Mesendoderm (in vitro differentiated cells): Measurements from ENCODE around the gene ATPAF2.

Experiments used
- DNase-seq: peaks from one replicate; pipeline ENCODE4 v3.0.0; 2013
- H2AK5ac ChIP-seq: 2 replicates; pipeline ENCODE4 v1.6.1; 2013; ENCODE audit warnings: low read length, inconsistent platforms
- H2BK120ac ChIP-seq: 2 replicates; pipeline ENCODE4 v1.6.1; 2013; ENCODE audit warnings: low read depth, mild to moderate bottlenecking, low read length, moderate library complexity, mixed read lengths
- H2BK15ac ChIP-seq: replicated peaks from 2 replicates; pipeline ENCODE4 v1.6.1; 2013; ENCODE audit warnings: low read depth, mild to moderate bottlenecking, moderate library complexity
- H2BK5ac ChIP-seq: 2 replicates; pipeline ENCODE4 v1.6.1; 2013; ENCODE audit warnings: low read length, inconsistent platforms
- H3K18ac ChIP-seq: 2 replicates; pipeline ENCODE4 v1.6.1; 2013; ENCODE audit warnings: mild to moderate bottlenecking, low read length, mixed read lengths
- H3K23ac ChIP-seq: one replicate; pipeline ENCODE4 v1.6.1; 2013; ENCODE audit warnings: low read length
- H3K27ac ChIP-seq: 2 replicates; pipeline ENCODE4 v1.5.1; 2013; ENCODE audit warnings: low read depth, mild to moderate bottlenecking, inconsistent platforms, low read length, moderate library complexity
- H3K27me3 ChIP-seq: 2 replicates; pipeline ENCODE4 v1.6.1; 2013; ENCODE audit warnings: low read length, control low read depth, mild to moderate bottlenecking, inconsistent platforms; ENCODE audit not compliant: insufficient read depth, poor library complexity
- H3K36me3 ChIP-seq: 2 replicates; pipeline ENCODE4 v1.6.1; 2013; ENCODE audit warnings: low read length, inconsistent platforms; ENCODE audit not compliant: control insufficient read depth, insufficient read depth
- H3K4ac ChIP-seq: one replicate; pipeline ENCODE4 v1.6.1; 2013; ENCODE audit warnings: low read depth, mild to moderate bottlenecking, low read length, moderate library complexity
- H3K4me1 ChIP-seq: 2 replicates; pipeline ENCODE4 v1.6.1; 2013; ENCODE audit warnings: low read depth, low read length, inconsistent platforms; ENCODE audit not compliant: control insufficient read depth
- H3K4me2 ChIP-seq: 2 replicates; pipeline ENCODE4 v1.6.1; 2013; ENCODE audit warnings: low read length
- H3K4me3 ChIP-seq: 2 replicates; pipeline ENCODE4 v1.5.1; 2013; ENCODE audit warnings: mild to moderate bottlenecking, low read length
- H3K56ac ChIP-seq: one replicate; pipeline ENCODE4 v1.6.1; 2013; ENCODE audit warnings: low read length
- H3K79me1 ChIP-seq: 2 replicates; pipeline ENCODE4 v1.6.1; 2013; ENCODE audit warnings: low read length, inconsistent platforms
- H3K79me2 ChIP-seq: 2 replicates; pipeline ENCODE4 v1.6.1; 2013; ENCODE audit warnings: mild to moderate bottlenecking, low read length; ENCODE audit not compliant: control insufficient read depth, insufficient read depth
- H3K9ac ChIP-seq: 2 replicates; pipeline ENCODE4 v1.6.1; 2013; ENCODE audit warnings: low read length, inconsistent platforms
- H4K5ac ChIP-seq: one replicate; pipeline ENCODE4 v1.6.1; 2013; ENCODE audit warnings: low read length
- H4K8ac ChIP-seq: one replicate; pipeline ENCODE4 v1.6.1; 2013; ENCODE audit warnings: low read depth, mild to moderate bottlenecking, control low read depth, low read length, moderate library complexity
- WGBS: extraction: QIAGEN DNeasy Blood & Tissue Kit; methylation state at CpG from one replicate; pipeline ENCODE4 v1.1.7; 2013; ENCODE audit warnings: low lambda C conversion rate, missing lambda C conversion rate; ENCODE audit not compliant: insufficient coverage; ENCODE audit errors: extremely low coverage; 5-methylcytosine and 5-hydroxymethylcytosine counted together

ATPAF2 gene

DNA sequence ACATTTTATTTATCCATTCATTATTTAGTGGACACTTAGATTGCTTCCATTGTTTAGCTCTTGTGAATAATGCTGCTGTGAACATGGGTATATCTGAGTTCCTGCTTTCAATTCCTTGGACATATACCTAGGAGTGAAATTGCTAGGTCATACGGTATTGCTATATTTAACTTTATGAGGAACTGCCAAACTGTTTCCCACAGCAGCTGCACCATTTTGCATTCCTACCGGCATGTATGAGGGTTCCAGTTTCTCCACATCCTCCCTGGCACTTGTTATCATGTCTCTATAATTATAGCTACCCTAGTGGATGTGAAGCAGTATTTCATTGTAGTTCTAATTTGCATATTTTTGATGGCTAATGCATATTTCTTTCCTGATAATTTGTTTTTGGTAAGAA, 25.1 kb upstream of the ATPAF2 start:
- H4K8ac ChIP-seq, result no peak overlapping the region
- no peak overlapping the region for H2AK5ac ChIP-seq
- no peak overlapping the region for H3K23ac ChIP-seq
- peaks cover under 1% of the 10 kb centered on the region for H3K36me3 ChIP-seq
- H3K27ac ChIP-seq, result no peak overlapping the region
- no peaks in the 10 kb centered on the region for H3K79me2 ChIP-seq
- H3K4me1 ChIP-seq, result no peaks in the 10 kb centered on the region
- H3K79me1 ChIP-seq, result no peaks in the 10 kb centered on the region
- H2BK120ac ChIP-seq, result no peak overlapping the region
- DNase-seq, result no peak
- H2BK15ac ChIP-seq, result no peak overlapping the region
- no peak overlapping the region for H2BK5ac ChIP-seq
- H3K56ac ChIP-seq, result no peak overlapping the region
- no peak overlapping the region for H3K18ac ChIP-seq
- no peak overlapping the region for H4K5ac ChIP-seq
- no peak overlapping the region for H3K4me3 ChIP-seq
- H3K27me3 ChIP-seq, result no peaks in the 10 kb centered on the region
- no CpG with 5 or more reads among the region's 2 CpGs for WGBS
- H3K4ac ChIP-seq, result no peak overlapping the region
- no peak overlapping the region for H3K9ac ChIP-seq
- H3K4me2 ChIP-seq, result no peak overlapping the region

DNA sequence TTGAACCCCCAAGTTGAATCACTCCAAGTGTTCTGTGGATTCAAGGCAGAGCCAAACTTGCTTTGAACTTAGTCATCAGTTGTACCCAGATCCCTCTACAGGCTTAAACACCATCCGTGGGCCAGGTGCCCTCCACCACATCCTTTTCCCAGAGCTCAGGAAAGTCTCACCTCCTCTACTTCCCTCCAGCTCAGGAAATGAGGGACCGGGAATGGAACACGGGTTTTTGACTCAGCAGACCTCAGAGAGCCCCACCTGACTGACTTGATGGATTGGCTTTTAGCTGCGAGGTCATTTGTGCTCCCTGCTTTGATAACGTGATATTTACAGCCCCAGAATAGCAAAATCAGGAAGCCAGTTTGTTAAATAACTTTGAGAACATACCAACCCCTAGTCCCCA, 20.3 kb upstream of the ATPAF2 start:
- no peak overlapping the region for H2BK120ac ChIP-seq
- no peaks in the 10 kb centered on the region for H3K79me1 ChIP-seq
- H3K9ac ChIP-seq, result no peak overlapping the region
- H2BK5ac ChIP-seq, result no peak overlapping the region
- H2AK5ac ChIP-seq, result no peak overlapping the region
- no peak overlapping the region for H3K23ac ChIP-seq
- H3K18ac ChIP-seq, result no peak overlapping the region
- DNase-seq, result no peak
- no peak overlapping the region for H3K4me2 ChIP-seq
- no peaks in the 10 kb centered on the region for H3K4me1 ChIP-seq
- H4K8ac ChIP-seq, result no peak overlapping the region
- H2BK15ac ChIP-seq, result no peak overlapping the region
- no peak overlapping the region for H3K27ac ChIP-seq
- H3K56ac ChIP-seq, result no peak overlapping the region
- no peaks in the 10 kb centered on the region for H3K27me3 ChIP-seq
- H3K79me2 ChIP-seq, result no peaks in the 10 kb centered on the region
- no peak overlapping the region for H3K4me3 ChIP-seq
- no peak overlapping the region for H4K5ac ChIP-seq
- no CpG with 5 or more reads among the region's 5 CpGs for WGBS
- peaks cover 1% of the 10 kb centered on the region for H3K36me3 ChIP-seq
- H3K4ac ChIP-seq, result no peak overlapping the region

DNA sequence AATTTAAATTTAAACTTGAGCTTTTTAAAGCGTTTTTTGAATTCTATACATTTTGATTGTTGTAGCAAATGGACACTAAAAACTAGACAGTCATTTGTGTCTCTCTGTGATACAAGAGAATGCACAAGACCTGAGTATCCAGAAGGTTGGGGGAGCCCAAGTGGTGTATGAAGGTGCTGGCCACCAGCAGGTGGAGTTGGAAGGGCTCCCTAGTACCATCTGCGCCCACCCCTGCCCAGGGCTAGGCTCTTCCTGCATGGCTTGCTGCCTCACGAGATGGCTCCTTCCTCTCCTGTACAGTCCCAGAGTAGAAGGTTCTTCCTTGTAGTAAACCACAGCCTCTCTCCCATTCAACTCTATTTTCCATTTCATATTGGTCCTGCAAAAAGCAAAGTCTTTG, 17.2 kb upstream of the ATPAF2 start:
- H2BK120ac ChIP-seq, result no peak overlapping the region
- no peaks in the 10 kb centered on the region for H3K79me2 ChIP-seq
- H3K4me2 ChIP-seq, result no peak overlapping the region
- no peak overlapping the region for H2BK5ac ChIP-seq
- no peak overlapping the region for H3K23ac ChIP-seq
- no peak overlapping the region for H3K4me3 ChIP-seq
- no peak overlapping the region for H3K4ac ChIP-seq
- no peaks in the 10 kb centered on the region for H3K79me1 ChIP-seq
- WGBS, result no CpG with 5 or more reads among the region's 3 CpGs
- no peak for DNase-seq
- H3K4me1 ChIP-seq, result no peaks in the 10 kb centered on the region
- peaks cover 1% of the 10 kb centered on the region for H3K36me3 ChIP-seq
- H2AK5ac ChIP-seq, result no peak overlapping the region
- H4K5ac ChIP-seq, result no peak overlapping the region
- H2BK15ac ChIP-seq, result no peak overlapping the region
- no peak overlapping the region for H3K9ac ChIP-seq
- H3K18ac ChIP-seq, result no peak overlapping the region
- no peak overlapping the region for H3K27ac ChIP-seq
- no peak overlapping the region for H3K56ac ChIP-seq
- H4K8ac ChIP-seq, result no peak overlapping the region
- no peaks in the 10 kb centered on the region for H3K27me3 ChIP-seq

DNA sequence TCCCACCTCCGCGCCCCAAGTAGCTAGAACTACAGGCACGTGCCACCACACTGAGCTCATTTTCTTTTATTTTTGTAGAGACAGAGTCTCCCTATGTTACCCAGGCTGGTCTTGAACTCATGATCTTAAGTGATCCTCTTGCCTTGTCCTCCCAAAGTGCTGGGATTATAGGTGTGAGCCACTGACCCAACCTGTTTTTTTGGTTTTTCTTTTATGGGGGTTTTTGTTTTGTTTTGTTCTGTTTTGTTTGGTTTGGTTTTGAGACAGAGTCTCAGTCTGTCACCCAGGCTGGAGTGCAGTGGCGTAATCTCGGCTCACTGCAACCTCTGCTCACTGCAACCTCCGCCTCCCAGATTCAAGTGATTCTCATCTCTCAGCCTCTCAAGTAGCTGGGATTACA, 16.6 kb upstream of the ATPAF2 start:
- Histone ChIP-seq H4K5ac (no peak overlapping the region), H3K79me2 (no peaks in the 10 kb centered on the region), H3K4me3 (no peak overlapping the region), H3K4me1 (no peaks in the 10 kb centered on the region), H3K4ac (no peak overlapping the region), H2BK15ac (no peak overlapping the region), H2BK120ac (no peak overlapping the region), H4K8ac (no peak overlapping the region), H2AK5ac (no peak overlapping the region), H3K23ac (no peak overlapping the region), H3K4me2 (no peak overlapping the region), H3K79me1 (no peaks in the 10 kb centered on the region), H3K18ac (no peak overlapping the region), H3K56ac (no peak overlapping the region), H3K9ac (no peak overlapping the region), H2BK5ac (no peak overlapping the region), H3K27me3 (no peaks in the 10 kb centered on the region), H3K36me3 (peaks cover 1% of the 10 kb centered on the region), H3K27ac (no peak overlapping the region)
- WGBS, result no CpG with 5 or more reads among the region's 6 CpGs
- DNase-seq, result no peak

DNA sequence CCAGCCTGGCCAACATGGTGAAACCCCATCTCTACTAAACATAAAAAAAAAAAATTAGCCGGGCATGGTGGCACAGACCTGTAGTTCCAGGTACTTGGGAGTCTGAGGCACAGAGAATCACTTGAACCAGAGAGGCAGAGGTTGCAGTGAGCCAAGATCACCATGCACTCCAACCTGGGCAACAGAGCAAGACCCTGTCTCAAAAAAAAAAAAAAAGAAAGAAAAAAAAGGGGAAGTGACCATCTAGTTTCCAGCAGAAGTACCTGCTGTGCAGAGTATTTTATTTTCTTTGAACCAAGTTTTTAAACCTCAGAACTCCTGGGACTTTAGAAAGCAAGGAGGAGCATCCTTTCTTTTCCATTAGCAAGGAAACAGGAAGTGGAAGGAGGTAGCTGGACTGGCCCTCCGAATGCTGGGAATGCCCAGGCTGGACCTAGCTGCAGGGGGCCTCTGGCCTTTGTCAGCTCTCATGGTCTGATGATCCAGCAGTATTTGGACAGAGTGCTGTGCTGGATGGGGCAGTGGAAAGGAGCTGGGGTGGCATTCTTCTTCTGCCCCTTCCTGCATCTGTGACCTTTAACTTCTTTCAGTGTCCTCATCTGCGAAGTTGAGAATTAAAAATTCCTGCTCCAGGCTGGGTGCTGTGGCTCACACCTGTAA, 6.9 kb upstream of the ATPAF2 start:
- no peak for DNase-seq
- Histone ChIP-seq H3K9ac (no peak overlapping the region), H2BK5ac (no peak overlapping the region), H2AK5ac (no peak overlapping the region), H3K4me2 (no peak overlapping the region), H3K4me3 (no peak overlapping the region), H3K18ac (no peak overlapping the region), H3K27ac (no peak overlapping the region), H3K27me3 (no peaks in the 10 kb centered on the region), H3K56ac (no peak overlapping the region), H2BK120ac (no peak overlapping the region), H4K5ac (no peak overlapping the region), H3K23ac (no peak overlapping the region), H3K79me1 (peaks cover 6% of the 10 kb centered on the region), H2BK15ac (no peak overlapping the region), H4K8ac (no peak overlapping the region), H3K4me1 (no peaks in the 10 kb centered on the region), H3K36me3 (peaks cover 2% of the 10 kb centered on the region), H3K4ac (no peak overlapping the region), H3K79me2 (peaks cover 2% of the 10 kb centered on the region)
- no CpG with 5 or more reads among the region's 3 CpGs for WGBS

DNA sequence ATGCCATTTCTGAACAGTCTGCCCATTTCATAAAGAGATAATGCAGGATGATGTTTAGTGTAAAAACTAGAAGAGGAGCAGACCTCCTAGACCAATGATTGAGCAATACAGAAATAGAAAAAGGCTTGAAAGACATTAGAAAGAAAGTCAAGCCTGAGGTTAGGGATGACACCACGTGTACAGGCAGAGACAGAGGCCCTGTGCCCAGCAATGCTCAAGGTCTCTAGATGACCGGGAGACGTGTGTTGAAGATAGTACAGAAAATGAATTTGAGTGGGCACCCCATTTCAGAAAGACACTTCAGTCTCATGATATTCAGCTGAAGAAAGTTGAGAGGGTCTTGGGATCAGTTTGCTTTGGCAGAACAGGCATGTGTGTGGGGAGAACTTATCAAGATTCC, 5.6 kb upstream of the ATPAF2 start:
- Histone ChIP-seq H4K8ac (no peak overlapping the region), H3K4me1 (peaks cover 3% of the 10 kb centered on the region), H3K9ac (no peak overlapping the region), H2BK15ac (no peak overlapping the region), H3K18ac (no peak overlapping the region), H3K79me2 (peaks cover 2% of the 10 kb centered on the region), H3K4me3 (no peak overlapping the region), H3K79me1 (peaks cover 9% of the 10 kb centered on the region), H3K27me3 (no peaks in the 10 kb centered on the region), H4K5ac (no peak overlapping the region), H3K4ac (no peak overlapping the region), H2BK120ac (no peak overlapping the region), H3K36me3 (peaks cover 2% of the 10 kb centered on the region), H3K23ac (no peak overlapping the region), H2AK5ac (no peak overlapping the region), H3K4me2 (no peak overlapping the region), H3K27ac (no peak overlapping the region), H2BK5ac (no peak overlapping the region), H3K56ac (no peak overlapping the region)
- DNase-seq, result no peak
- WGBS, result no CpG with 5 or more reads among the region's 3 CpGs
